ENCODE results near the gene ALK.

DNA sequence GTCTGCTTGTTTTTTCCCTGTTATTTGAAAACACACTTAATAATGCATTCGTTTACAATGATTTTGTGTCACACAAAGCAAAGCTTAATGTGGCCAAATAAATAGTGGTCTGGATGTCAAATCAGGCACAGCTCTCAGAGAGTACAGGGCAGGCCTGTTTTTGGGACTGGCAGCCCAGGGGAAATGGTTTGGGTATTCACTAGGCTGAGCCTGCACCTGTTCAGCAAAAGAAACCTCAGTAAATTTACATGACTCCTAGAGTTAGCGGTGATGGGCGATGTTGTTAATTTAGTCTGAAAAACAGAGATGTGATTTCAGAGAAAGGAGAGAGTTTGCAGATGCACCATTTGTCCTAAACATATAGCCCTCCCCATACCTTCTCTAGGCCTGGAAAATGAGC, 197.1 kb downstream of the ALK start:
- TF ChIP-seq, protein P1, sequence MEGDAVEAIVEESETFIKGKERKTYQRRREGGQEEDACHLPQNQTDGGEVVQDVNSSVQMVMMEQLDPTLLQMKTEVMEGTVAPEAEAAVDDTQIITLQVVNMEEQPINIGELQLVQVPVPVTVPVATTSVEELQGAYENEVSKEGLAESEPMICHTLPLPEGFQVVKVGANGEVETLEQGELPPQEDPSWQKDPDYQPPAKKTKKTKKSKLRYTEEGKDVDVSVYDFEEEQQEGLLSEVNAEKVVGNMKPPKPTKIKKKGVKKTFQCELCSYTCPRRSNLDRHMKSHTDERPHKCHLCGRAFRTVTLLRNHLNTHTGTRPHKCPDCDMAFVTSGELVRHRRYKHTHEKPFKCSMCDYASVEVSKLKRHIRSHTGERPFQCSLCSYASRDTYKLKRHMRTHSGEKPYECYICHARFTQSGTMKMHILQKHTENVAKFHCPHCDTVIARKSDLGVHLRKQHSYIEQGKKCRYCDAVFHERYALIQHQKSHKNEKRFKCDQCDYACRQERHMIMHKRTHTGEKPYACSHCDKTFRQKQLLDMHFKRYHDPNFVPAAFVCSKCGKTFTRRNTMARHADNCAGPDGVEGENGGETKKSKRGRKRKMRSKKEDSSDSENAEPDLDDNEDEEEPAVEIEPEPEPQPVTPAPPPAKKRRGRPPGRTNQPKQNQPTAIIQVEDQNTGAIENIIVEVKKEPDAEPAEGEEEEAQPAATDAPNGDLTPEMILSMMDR (IDR thresholded peaks at IDR 0.05): no peak
- TF ChIP-seq POLR2A (IDR thresholded peaks at IDR 0.05): no peak
